Esophagus muscularis mucosa (tissue), 3 donors: ENCODE results near the gene MYCN.

Experiments used
- POLR2A ChIP-seq: fragments of 450-650 bp; IDR thresholded peaks from one replicate; pipeline ENCODE4 v1.6.1; 2017; ENCODE audit warnings: antibody characterized with exemption, moderate library complexity, mild to moderate bottlenecking, low read depth
- POLR2AphosphoS5 ChIP-seq, 2 donors: sonication (generic); formaldehyde crosslinking; IDR thresholded peaks; one replicate each; pipeline ENCODE4 v1.6.1; 2017; ENCODE audit warnings: antibody characterized with exemption in 2 of 2
- TF ChIP-seq, protein P1 (sequence below), 3 experiments: fragments of 200-600 bp in 2 of 3; fragments of 450-650 bp in 1 of 3; sonication (generic) in 2 of 3; IDR thresholded peaks; one replicate each; pipeline ENCODE4 v1.5.1; 2017 to 2019; ENCODE audit warnings: antibody characterized with exemption in 3 of 3, mild to moderate bottlenecking in 2 of 3, moderate library complexity in 1 of 3

DNA sequence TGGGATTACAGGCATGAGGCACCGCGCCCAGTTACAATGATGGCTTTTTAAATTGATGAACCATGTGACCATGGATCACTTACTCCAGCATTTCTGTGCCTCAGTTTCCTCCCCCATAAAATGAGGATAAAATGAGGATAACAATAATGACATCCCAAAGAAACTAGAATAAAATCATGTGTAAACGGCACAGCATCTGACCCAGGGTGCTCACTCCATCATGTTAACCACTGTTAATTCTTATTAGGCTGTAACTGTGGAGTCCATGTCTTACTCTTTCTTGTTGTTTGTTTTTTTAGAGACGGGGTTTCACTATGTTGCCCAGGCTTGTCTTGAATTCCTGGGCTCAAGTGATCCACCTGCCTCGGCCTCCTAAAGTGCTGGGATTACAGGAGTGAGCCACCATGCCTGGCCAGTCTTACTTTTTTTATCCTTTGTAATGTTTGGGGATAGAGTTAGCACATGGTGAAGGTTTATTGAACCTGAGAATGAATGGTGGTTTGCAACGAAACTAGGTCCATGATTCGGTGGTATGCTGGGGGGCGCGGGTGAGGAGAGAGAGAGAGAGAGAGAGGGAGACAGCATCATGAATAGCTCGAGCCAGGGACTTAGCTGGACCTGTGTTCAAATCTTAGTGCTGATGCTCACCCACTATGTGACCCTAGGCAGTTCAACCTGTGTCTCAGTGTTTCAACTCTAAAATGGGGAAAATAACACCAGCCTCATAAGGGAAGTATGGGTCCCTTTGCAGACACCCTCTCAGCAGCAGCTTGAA, 52.3 kb downstream of the MYCN start:
- TF ChIP-seq, protein P1, sequence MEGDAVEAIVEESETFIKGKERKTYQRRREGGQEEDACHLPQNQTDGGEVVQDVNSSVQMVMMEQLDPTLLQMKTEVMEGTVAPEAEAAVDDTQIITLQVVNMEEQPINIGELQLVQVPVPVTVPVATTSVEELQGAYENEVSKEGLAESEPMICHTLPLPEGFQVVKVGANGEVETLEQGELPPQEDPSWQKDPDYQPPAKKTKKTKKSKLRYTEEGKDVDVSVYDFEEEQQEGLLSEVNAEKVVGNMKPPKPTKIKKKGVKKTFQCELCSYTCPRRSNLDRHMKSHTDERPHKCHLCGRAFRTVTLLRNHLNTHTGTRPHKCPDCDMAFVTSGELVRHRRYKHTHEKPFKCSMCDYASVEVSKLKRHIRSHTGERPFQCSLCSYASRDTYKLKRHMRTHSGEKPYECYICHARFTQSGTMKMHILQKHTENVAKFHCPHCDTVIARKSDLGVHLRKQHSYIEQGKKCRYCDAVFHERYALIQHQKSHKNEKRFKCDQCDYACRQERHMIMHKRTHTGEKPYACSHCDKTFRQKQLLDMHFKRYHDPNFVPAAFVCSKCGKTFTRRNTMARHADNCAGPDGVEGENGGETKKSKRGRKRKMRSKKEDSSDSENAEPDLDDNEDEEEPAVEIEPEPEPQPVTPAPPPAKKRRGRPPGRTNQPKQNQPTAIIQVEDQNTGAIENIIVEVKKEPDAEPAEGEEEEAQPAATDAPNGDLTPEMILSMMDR (IDR thresholded peaks at IDR 0.05) = no peak
- TF ChIP-seq POLR2A = no peak
- TF ChIP-seq POLR2AphosphoS5 (IDR thresholded peaks at IDR 0.05) = no peak
